Mesendoderm (in vitro differentiated cells): ENCODE data around the gene TM7SF3.
"Not testable (repeated sequence)": the region's sequence is repeated elsewhere in the genome, so short reads cannot be mapped to it uniquely, and the experiment has no call there.

Experiments
- DNase-seq: peaks from one replicate; pipeline ENCODE4 v3.0.0; 2013
- H2AK5ac ChIP-seq: 2 replicates; pipeline ENCODE4 v1.6.1; 2013; ENCODE audit warnings: low read length, inconsistent platforms
- H2BK120ac ChIP-seq: 2 replicates; pipeline ENCODE4 v1.6.1; 2013; ENCODE audit warnings: low read depth, mild to moderate bottlenecking, low read length, moderate library complexity, mixed read lengths
- H2BK15ac ChIP-seq: replicated peaks from 2 replicates; pipeline ENCODE4 v1.6.1; 2013; ENCODE audit warnings: low read depth, mild to moderate bottlenecking, moderate library complexity
- H2BK5ac ChIP-seq: 2 replicates; pipeline ENCODE4 v1.6.1; 2013; ENCODE audit warnings: low read length, inconsistent platforms
- H3K18ac ChIP-seq: 2 replicates; pipeline ENCODE4 v1.6.1; 2013; ENCODE audit warnings: mild to moderate bottlenecking, low read length, mixed read lengths
- H3K23ac ChIP-seq: one replicate; pipeline ENCODE4 v1.6.1; 2013; ENCODE audit warnings: low read length
- H3K27ac ChIP-seq: 2 replicates; pipeline ENCODE4 v1.5.1; 2013; ENCODE audit warnings: low read depth, mild to moderate bottlenecking, inconsistent platforms, low read length, moderate library complexity
- H3K27me3 ChIP-seq: 2 replicates; pipeline ENCODE4 v1.6.1; 2013; ENCODE audit warnings: low read length, control low read depth, mild to moderate bottlenecking, inconsistent platforms; ENCODE audit not compliant: insufficient read depth, poor library complexity
- H3K36me3 ChIP-seq: 2 replicates; pipeline ENCODE4 v1.6.1; 2013; ENCODE audit warnings: low read length, inconsistent platforms; ENCODE audit not compliant: control insufficient read depth, insufficient read depth
- H3K4ac ChIP-seq: one replicate; pipeline ENCODE4 v1.6.1; 2013; ENCODE audit warnings: low read depth, mild to moderate bottlenecking, low read length, moderate library complexity
- H3K4me1 ChIP-seq: 2 replicates; pipeline ENCODE4 v1.6.1; 2013; ENCODE audit warnings: low read depth, low read length, inconsistent platforms; ENCODE audit not compliant: control insufficient read depth
- H3K4me2 ChIP-seq: 2 replicates; pipeline ENCODE4 v1.6.1; 2013; ENCODE audit warnings: low read length
- H3K4me3 ChIP-seq: 2 replicates; pipeline ENCODE4 v1.5.1; 2013; ENCODE audit warnings: mild to moderate bottlenecking, low read length
- H3K56ac ChIP-seq: one replicate; pipeline ENCODE4 v1.6.1; 2013; ENCODE audit warnings: low read length
- H3K79me1 ChIP-seq: 2 replicates; pipeline ENCODE4 v1.6.1; 2013; ENCODE audit warnings: low read length, inconsistent platforms
- H3K79me2 ChIP-seq: 2 replicates; pipeline ENCODE4 v1.6.1; 2013; ENCODE audit warnings: mild to moderate bottlenecking, low read length; ENCODE audit not compliant: control insufficient read depth, insufficient read depth
- H3K9ac ChIP-seq: 2 replicates; pipeline ENCODE4 v1.6.1; 2013; ENCODE audit warnings: low read length, inconsistent platforms
- H4K5ac ChIP-seq: one replicate; pipeline ENCODE4 v1.6.1; 2013; ENCODE audit warnings: low read length
- H4K8ac ChIP-seq: one replicate; pipeline ENCODE4 v1.6.1; 2013; ENCODE audit warnings: low read depth, mild to moderate bottlenecking, control low read depth, low read length, moderate library complexity
- WGBS: extraction: QIAGEN DNeasy Blood & Tissue Kit; methylation state at CpG from one replicate; pipeline ENCODE4 v1.1.7; 2013; ENCODE audit warnings: low lambda C conversion rate, missing lambda C conversion rate; ENCODE audit not compliant: insufficient coverage; ENCODE audit errors: extremely low coverage; 5-methylcytosine and 5-hydroxymethylcytosine counted together

TM7SF3 gene

GRCh38 chr12:26971963-26972362 is 42.2 kb downstream of the TM7SF3 start:
- Histone ChIP-seq H3K9ac (no peak overlapping the region), H3K27ac (no peak overlapping the region), H3K79me2 (no peaks in the 10 kb centered on the region), H2AK5ac (no peak overlapping the region), H2BK15ac (no peak overlapping the region), H4K5ac (no peak overlapping the region), H2BK5ac (no peak overlapping the region), H3K36me3 (peaks cover 2% of the 10 kb centered on the region), H3K4ac (no peak overlapping the region), H3K27me3 (no peaks in the 10 kb centered on the region), H3K56ac (no peak overlapping the region), H3K4me2 (no peak overlapping the region), H3K23ac (no peak overlapping the region), H2BK120ac (no peak overlapping the region), H3K18ac (no peak overlapping the region), H3K4me1 (no peaks in the 10 kb centered on the region), H4K8ac (no peak overlapping the region), H3K79me1 (no peaks in the 10 kb centered on the region), H3K4me3 (no peak overlapping the region)
- no peak for DNase-seq
- WGBS, result no CpG with 5 or more reads among the region's 2 CpGs

- no peak overlapping the region for H2BK15ac ChIP-seq
- H3K4me1 ChIP-seq, result no peaks in the 10 kb centered on the region
- no peaks in the 10 kb centered on the region for H3K27me3 ChIP-seq
- H3K27ac ChIP-seq, result no peak overlapping the region
- DNase-seq, result no peak
- H3K18ac ChIP-seq, result no peak overlapping the region
- no peak overlapping the region for H3K9ac ChIP-seq
- no peak overlapping the region for H4K8ac ChIP-seq
- no peaks in the 10 kb centered on the region for H3K79me1 ChIP-seq
- no peak overlapping the region for H3K23ac ChIP-seq
- H2BK120ac ChIP-seq, result no peak overlapping the region
- no peak overlapping the region for H4K5ac ChIP-seq
- no peak overlapping the region for H2AK5ac ChIP-seq
- no peak overlapping the region for H2BK5ac ChIP-seq
- no peaks in the 10 kb centered on the region for H3K79me2 ChIP-seq
- no CpG with 5 or more reads among the region's 2 CpGs for WGBS
- H3K36me3 ChIP-seq, result peaks cover 2% of the 10 kb centered on the region
- H3K4me2 ChIP-seq, result no peak overlapping the region
- no peak overlapping the region for H3K4ac ChIP-seq
- H3K56ac ChIP-seq, result no peak overlapping the region
- no peak overlapping the region for H3K4me3 ChIP-seq
Measured at GRCh38 chr12:26970136-26970535, 44.0 kb downstream of the TM7SF3 start.

DNA sequence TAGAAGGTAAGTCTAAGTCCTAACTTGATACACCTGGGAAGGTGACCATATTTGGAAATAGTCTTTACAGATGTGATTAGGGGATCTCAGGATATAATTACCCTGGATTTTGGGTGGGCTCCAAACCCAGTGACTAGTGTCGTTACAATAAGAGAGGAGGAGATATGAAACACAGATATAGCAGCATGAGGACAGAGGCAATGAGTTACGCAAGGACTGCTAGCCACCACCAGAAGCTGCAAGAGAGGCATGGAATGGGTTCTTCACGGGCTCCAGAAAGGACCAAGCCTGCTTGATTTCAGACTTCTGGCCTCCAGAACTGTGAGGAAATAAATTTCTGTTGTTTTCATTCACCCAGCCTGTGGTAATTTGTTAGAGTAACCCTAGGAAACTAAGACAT is 47.3 kb downstream of the TM7SF3 start:
- Histone ChIP-seq H3K4me3 (no peak overlapping the region), H2AK5ac (no peak overlapping the region), H3K27me3 (no peaks in the 10 kb centered on the region), H2BK15ac (no peak overlapping the region), H3K79me1 (no peaks in the 10 kb centered on the region), H3K27ac (no peak overlapping the region), H4K5ac (no peak overlapping the region), H3K4ac (no peak overlapping the region), H3K18ac (no peak overlapping the region), H3K4me1 (no peaks in the 10 kb centered on the region), H2BK120ac (no peak overlapping the region), H3K79me2 (no peaks in the 10 kb centered on the region), H2BK5ac (no peak overlapping the region), H4K8ac (no peak overlapping the region), H3K4me2 (no peak overlapping the region), H3K36me3 (peaks cover 2% of the 10 kb centered on the region), H3K9ac (no peak overlapping the region), H3K23ac (no peak overlapping the region), H3K56ac (no peak overlapping the region)
- no peak for DNase-seq
- no CpG with 5 or more reads among the region's 3 CpGs for WGBS

GRCh38 chr12:26963413-26963812 is 50.8 kb downstream of the TM7SF3 start:
- no peak overlapping the region for H2AK5ac ChIP-seq
- no CpG with 5 or more reads among the region's 1 CpG for WGBS

DNA sequence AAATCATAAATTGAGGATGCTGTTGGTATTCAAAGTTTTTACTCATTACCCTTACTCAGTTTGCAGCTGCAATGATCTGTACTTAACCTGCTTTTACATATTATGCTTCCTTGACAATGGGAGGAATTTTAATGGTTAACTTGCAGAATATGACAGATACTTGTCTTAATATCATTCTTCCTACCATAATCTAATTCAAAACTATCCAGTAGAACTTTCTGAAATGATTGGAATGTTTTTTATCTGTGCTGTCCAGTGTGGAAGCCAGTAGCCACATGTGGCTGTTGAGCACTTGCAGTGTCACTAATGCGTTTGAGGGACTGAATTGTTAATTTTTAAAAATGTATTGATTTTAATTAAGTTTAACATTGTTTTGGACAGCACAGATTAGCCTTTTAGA is 52.4 kb downstream of the TM7SF3 start:
- Histone ChIP-seq H4K5ac (no peak overlapping the region), H3K79me1 (no peaks in the 10 kb centered on the region), H4K8ac (no peak overlapping the region), H2BK120ac (no peak overlapping the region), H3K4ac (no peak overlapping the region), H3K79me2 (no peaks in the 10 kb centered on the region), H3K4me3 (no peak overlapping the region), H3K27ac (no peak overlapping the region), H3K4me2 (no peak overlapping the region), H2AK5ac (no peak overlapping the region), H3K18ac (no peak overlapping the region), H2BK15ac (no peak overlapping the region), H3K56ac (no peak overlapping the region), H3K4me1 (no peaks in the 10 kb centered on the region), H3K9ac (no peak overlapping the region), H3K27me3 (no peaks in the 10 kb centered on the region), H3K36me3 (no peaks in the 10 kb centered on the region), H3K23ac (no peak overlapping the region), H2BK5ac (no peak overlapping the region)
- DNase-seq, result no peak
- whole genome bisulfite sequencing, result no CpG with 5 or more reads among the region's 1 CpG

More at GRCh38 chr12:26963413-26963812, 50.8 kb downstream of the TM7SF3 start:
- Histone ChIP-seq H2BK120ac (no peak overlapping the region), H3K23ac (no peak overlapping the region), H4K8ac (no peak overlapping the region), H3K18ac (no peak overlapping the region), H3K4me3 (no peak overlapping the region), H3K79me1 (no peaks in the 10 kb centered on the region), H4K5ac (no peak overlapping the region), H3K56ac (no peak overlapping the region), H3K4ac (no peak overlapping the region), H3K4me2 (no peak overlapping the region), H2BK5ac (no peak overlapping the region), H3K36me3 (peaks cover 2% of the 10 kb centered on the region), H3K4me1 (no peaks in the 10 kb centered on the region), H3K9ac (no peak overlapping the region), H2BK15ac (no peak overlapping the region), H3K27me3 (no peaks in the 10 kb centered on the region), H3K27ac (no peak overlapping the region), H3K79me2 (no peaks in the 10 kb centered on the region)
- DNase-seq, result no peak

GRCh38 chr12:26961391-26961790 is 52.8 kb downstream of the TM7SF3 start:
- WGBS, result no CpG with 5 or more reads among the region's 7 CpGs

More at GRCh38 chr12:26961391-26961790, 52.8 kb downstream of the TM7SF3 start:
- not testable (repeated sequence) for H3K27ac ChIP-seq, H2BK5ac ChIP-seq, H3K4ac ChIP-seq, H4K8ac ChIP-seq, H3K79me1 ChIP-seq, H4K5ac ChIP-seq, H3K23ac ChIP-seq, H3K4me1 ChIP-seq, H2BK120ac ChIP-seq, H2AK5ac ChIP-seq, H2BK15ac ChIP-seq, H3K79me2 ChIP-seq, H3K27me3 ChIP-seq, DNase-seq, H3K56ac ChIP-seq, H3K9ac ChIP-seq, H3K18ac ChIP-seq, H3K4me2 ChIP-seq, H3K4me3 ChIP-seq, H3K36me3 ChIP-seq
